Measurements from ENCODE around the gene FBRS. TPM values are rescaled to one million over a fixed set of nuclear protein-coding genes. Genes with fewer than 3 reads are reported as not detected.
A peak's percentile ranks its signal among the peaks of the same experiment; 100 is the strongest.

The FBRS gene
- total and polyA plus RNA-seq, 2 of the 13 experiments (the other 11 are each of a cell fraction or from before 2014, with no cell fraction given), result 13.7 to 16.2 TPM

DNA sequence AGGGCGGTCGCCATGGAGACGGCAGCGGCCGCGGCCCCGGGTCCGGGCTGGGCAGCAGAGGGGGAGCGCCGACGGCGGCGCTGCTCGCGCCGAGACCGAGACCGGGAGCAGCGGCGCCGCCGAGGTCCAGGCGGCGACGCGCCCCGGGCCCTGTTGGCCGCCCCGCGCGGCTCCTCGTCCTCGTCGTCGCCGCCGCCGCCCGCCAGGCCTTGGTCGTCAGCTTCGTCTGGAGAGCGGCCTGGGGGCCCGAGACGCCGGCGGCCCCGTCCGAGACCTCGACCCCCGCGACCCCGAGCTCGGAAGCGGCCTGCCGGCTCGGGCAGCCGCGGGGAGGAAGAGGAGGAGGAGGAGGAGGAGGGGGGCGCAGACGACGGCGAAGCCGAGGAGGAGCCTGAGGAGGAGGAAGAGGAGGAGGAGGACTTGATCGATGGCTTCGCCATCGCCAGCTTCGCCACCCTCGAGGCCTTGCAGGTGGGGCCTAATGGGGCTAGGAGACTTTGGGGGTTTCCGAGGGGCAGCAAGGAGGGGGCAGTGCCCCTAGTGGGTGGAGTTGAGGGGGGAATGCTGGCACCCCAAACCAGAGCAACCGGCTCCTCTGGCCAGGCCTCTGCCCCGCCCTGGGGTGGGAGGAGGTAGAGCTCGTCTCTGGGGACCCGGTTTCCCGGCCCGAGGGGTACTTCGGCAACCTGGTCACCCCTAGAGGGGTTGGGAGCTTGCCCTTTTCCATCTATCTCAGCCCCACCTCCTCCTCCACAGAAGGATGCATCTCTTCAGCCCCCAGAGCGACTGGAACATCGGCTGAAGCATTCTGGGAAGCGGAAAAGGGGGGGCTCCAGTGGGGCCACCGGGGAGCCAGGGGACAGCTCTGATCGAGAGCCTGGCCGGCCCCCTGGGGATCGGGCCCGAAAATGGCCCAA, 1.5 kb downstream of the FBRS start:
- H3K4me1 ChIP-seq (ENCODE audit: insufficient read depth, low read length), result peaks cover 37% of the 10 kb centered on the region
- H3K9ac ChIP-seq (ENCODE audit: insufficient read depth, low read depth, low read length), result peak overlapping the region; percentile 91
- intact Hi-C loops (cut with micrococcal nuclease; ENCODE audit: unreplicated experiment) (loop anchor here (10.0 kb wide), 2 partner anchors 135 to 575 kb away; partner anchors contain the start of gene ZNF768), in situ Hi-C loops (cut with HindIII; ENCODE audit: extremely low pct_ligation_motif_present, low pct_unique_long_range_greater_than_20kb) (loop anchor here (25.0 kb wide), 1 partner anchor 847 kb away; the partner anchor contains the start of genes MAZ, MVP, PAGR1 and PRRT2)
- no peak for ATAC-seq
- peak overlapping the region; percentile 78 to 89 (median 82) for H3K4me3 ChIP-seq (replicated peaks in 1 of 3; ENCODE audit: insufficient read depth in 1 of 3, low read depth in 2 of 3, low read length in 3 of 3)
- DNase-seq (ENCODE audit: low spot score), result no peak
- WGBS (ENCODE audit: low lambda C conversion rate), result 18% methylated on average over 26 of the region's 84 CpGs
- no peak overlapping the region for H2AFZ ChIP-seq (ENCODE audit: low read length)
- no peak for FAIRE-seq
- no peaks in the 10 kb centered on the region; a peak in 1 of 5 replicates for H3K27me3 ChIP-seq (ENCODE audit: control insufficient read depth in 1 of 2, insufficient read depth in 2 of 2, low read length in 2 of 2)
- ChIA-PET POLR2A (interaction anchor here (1.1 to 2.2 kb wide), 27 partner anchors 7 to 594 kb away, joined by 3 to 18 read pairs (median 7); partner anchors contain the start of genes ALDOA, CD2BP2, DCTPP1 and FBXL19), CTCF (ENCODE audit: low intra/inter-chr PET ratio, low total read pairs) (interaction anchor here (1.2 kb wide), 1 partner anchor 34 kb away, joined by 3 read pairs; no protein-coding TSS in a partner anchor)
- H3K79me2 ChIP-seq (ENCODE audit: insufficient read depth, low read length), result peaks cover 45% of the 10 kb centered on the region
- no peaks in the 10 kb centered on the region for H3K9me3 ChIP-seq (ENCODE audit: low read length)
- H4K20me1 ChIP-seq (ENCODE audit: insufficient read depth, low read length), result peaks cover 30% of the 10 kb centered on the region; the same call in 1 of the 2 replicates
- H3K4me2 ChIP-seq (ENCODE audit: low read depth, low read length), result peak overlapping the region; percentile 92
- peak overlapping the region; percentile 93 for H3K27ac ChIP-seq (ENCODE audit: extremely low read length, insufficient read depth, low read length)
- peaks cover 38 to 58% of the 10 kb centered on the region in 2 experiments for H3K36me3 ChIP-seq (replicated peaks in 1 of 2; ENCODE audit: control insufficient read depth in 1 of 2, insufficient read depth in 2 of 2, low read length in 2 of 2)
- no TSS peak for BruUV-seq (replicated peaks)
- TF ChIP-seq ZBTB7A (CRISPR knock-in tag; IDR thresholded peaks at IDR 0.05) (0 out of 2 replicates have a peak, but pooled peaks have one; percentile 20), ZNF274 (CRISPR knock-in tag; IDR thresholded peaks at IDR 0.05) (no peak), ZMAT3 (CRISPR knock-in tag; conservative IDR thresholded peaks at IDR 0.05) (no peak), ZNF501 (CRISPR knock-in tag; IDR thresholded peaks at IDR 0.05) (0 out of 2 replicates have a peak, but pooled peaks have one; percentile 18), LCORL (IDR thresholded peaks at IDR 0.05) (no peak), LCORL (CRISPR knock-in tag; IDR thresholded peaks at IDR 0.05) (no peak), POLR2G (IDR thresholded peaks at IDR 0.05; ENCODE audit: low read depth, low read length) (no peak), ARID2 (CRISPR knock-in tag; IDR thresholded peaks at IDR 0.05; ENCODE audit: borderline replicate concordance) (no peak), TAF1 (CRISPR knock-in tag; IDR thresholded peaks at IDR 0.05) (no peak), EP300 (IDR thresholded peaks at IDR 0.05; ENCODE audit: low read depth in 2 of 2, low read length in 2 of 2) (no peak), EP300 (CRISPR knock-in tag; IDR thresholded peaks at IDR 0.05; ENCODE audit: borderline replicate concordance) (no peak), PCBP1 (IDR thresholded peaks at IDR 0.05; ENCODE audit: borderline replicate concordance, low read depth, low read length) (peak; percentile 81; the same call in 1 of the 2 replicates), ZNF879 (CRISPR knock-in tag; IDR thresholded peaks at IDR 0.05) (0 out of 2 replicates have a peak, but pooled peaks have one; percentile 19), IKZF1 (IDR thresholded peaks at IDR 0.05) (no peak)
- TF ChIP-seq, protein P1, sequence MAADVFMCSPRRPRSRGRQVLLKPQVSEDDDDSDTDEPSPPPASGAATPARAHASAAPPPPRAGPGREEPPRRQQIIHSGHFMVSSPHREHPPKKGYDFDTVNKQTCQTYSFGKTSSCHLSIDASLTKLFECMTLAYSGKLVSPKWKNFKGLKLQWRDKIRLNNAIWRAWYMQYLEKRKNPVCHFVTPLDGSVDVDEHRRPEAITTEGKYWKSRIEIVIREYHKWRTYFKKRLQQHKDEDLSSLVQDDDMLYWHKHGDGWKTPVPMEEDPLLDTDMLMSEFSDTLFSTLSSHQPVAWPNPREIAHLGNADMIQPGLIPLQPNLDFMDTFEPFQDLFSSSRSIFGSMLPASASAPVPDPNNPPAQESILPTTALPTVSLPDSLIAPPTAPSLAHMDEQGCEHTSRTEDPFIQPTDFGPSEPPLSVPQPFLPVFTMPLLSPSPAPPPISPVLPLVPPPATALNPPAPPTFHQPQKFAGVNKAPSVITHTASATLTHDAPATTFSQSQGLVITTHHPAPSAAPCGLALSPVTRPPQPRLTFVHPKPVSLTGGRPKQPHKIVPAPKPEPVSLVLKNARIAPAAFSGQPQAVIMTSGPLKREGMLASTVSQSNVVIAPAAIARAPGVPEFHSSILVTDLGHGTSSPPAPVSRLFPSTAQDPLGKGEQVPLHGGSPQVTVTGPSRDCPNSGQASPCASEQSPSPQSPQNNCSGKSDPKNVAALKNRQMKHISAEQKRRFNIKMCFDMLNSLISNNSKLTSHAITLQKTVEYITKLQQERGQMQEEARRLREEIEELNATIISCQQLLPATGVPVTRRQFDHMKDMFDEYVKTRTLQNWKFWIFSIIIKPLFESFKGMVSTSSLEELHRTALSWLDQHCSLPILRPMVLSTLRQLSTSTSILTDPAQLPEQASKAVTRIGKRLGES (CRISPR knock-in tag; IDR thresholded peaks at IDR 0.05; ENCODE audit: borderline replicate concordance), result no peak
- TF ChIP-seq, protein P2, sequence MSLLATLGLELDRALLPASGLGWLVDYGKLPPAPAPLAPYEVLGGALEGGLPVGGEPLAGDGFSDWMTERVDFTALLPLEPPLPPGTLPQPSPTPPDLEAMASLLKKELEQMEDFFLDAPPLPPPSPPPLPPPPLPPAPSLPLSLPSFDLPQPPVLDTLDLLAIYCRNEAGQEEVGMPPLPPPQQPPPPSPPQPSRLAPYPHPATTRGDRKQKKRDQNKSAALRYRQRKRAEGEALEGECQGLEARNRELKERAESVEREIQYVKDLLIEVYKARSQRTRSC (CRISPR knock-in tag; IDR thresholded peaks at IDR 0.05; ENCODE audit: low read depth), result no peak
- TF ChIP-seq, protein P3, sequence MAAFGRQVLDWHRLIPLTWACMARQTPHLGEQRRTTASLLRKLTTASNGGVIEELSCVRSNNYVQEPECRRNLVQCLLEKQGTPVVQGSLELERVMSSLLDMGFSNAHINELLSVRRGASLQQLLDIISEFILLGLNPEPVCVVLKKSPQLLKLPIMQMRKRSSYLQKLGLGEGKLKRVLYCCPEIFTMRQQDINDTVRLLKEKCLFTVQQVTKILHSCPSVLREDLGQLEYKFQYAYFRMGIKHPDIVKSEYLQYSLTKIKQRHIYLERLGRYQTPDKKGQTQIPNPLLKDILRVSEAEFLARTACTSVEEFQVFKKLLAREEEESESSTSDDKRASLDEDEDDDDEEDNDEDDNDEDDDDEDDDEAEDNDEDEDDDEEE (CRISPR knock-in tag; IDR thresholded peaks at IDR 0.05), result no peak
- TF ChIP-seq, protein P4, sequence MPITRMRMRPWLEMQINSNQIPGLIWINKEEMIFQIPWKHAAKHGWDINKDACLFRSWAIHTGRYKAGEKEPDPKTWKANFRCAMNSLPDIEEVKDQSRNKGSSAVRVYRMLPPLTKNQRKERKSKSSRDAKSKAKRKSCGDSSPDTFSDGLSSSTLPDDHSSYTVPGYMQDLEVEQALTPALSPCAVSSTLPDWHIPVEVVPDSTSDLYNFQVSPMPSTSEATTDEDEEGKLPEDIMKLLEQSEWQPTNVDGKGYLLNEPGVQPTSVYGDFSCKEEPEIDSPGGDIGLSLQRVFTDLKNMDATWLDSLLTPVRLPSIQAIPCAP (CRISPR knock-in tag; IDR thresholded peaks at IDR 0.05; ENCODE audit: low read depth), result no peak
